ENCODE data around the gene PYDC2. TPM values are rescaled to one million over a fixed set of nuclear protein-coding genes. Genes with fewer than 3 reads are reported as not detected.
"Not testable (repeated sequence)": the region's sequence is repeated elsewhere in the genome, so short reads cannot be mapped to it uniquely, and the experiment has no call there.

PYDC2 gene
- total RNA-seq, 1 experiment from 2014 or later: not detected

GRCh38 chr3:191473661-191474198, 12.8 kb downstream of the PYDC2 start:
- DNase-seq (ENCODE audit: low spot score): no peak
- Mint-ChIP-seq H3K36me3 (no peaks in the 10 kb centered on the region), H3K27me3 (ENCODE audit: low read depth) (no peaks in the 10 kb centered on the region; the same call in 1 of the 2 replicates), H3K4me3 (no peak overlapping the region), H3K4me1 (peaks cover 15% of the 10 kb centered on the region), H3K9me3 (no peaks in the 10 kb centered on the region), H3K27ac (no peak overlapping the region)
- ChIA-PET CTCF (no interaction called here), POLR2A (no interaction called here)
- TF ChIP-seq NFATC4 (CRISPR knock-in tag; IDR thresholded peaks at IDR 0.05) (no peak), TCF7 (CRISPR knock-in tag; IDR thresholded peaks at IDR 0.05; ENCODE audit: low read depth) (no peak), ZNF219 (CRISPR knock-in tag; IDR thresholded peaks at IDR 0.05; ENCODE audit: borderline replicate concordance) (no peak), CREM (CRISPR knock-in tag; IDR thresholded peaks at IDR 0.05) (no peak), KAT7 (CRISPR knock-in tag; IDR thresholded peaks at IDR 0.05; ENCODE audit: borderline replicate concordance) (no peak), CDX4 (CRISPR knock-in tag; IDR thresholded peaks at IDR 0.05; ENCODE audit: borderline replicate concordance) (no peak), IRF1 (CRISPR knock-in tag; IDR thresholded peaks at IDR 0.05) (no peak), JAZF1 (CRISPR knock-in tag; IDR thresholded peaks at IDR 0.05) (no peak), FOXJ3 (CRISPR knock-in tag; IDR thresholded peaks at IDR 0.05; ENCODE audit: borderline replicate concordance) (no peak), ZNF317 (CRISPR knock-in tag; IDR thresholded peaks at IDR 0.05; ENCODE audit: borderline replicate concordance, low read depth) (no peak), HMGA2 (CRISPR knock-in tag; IDR thresholded peaks at IDR 0.05) (no peak), RORB (CRISPR knock-in tag; IDR thresholded peaks at IDR 0.05) (no peak), ZBTB21 (CRISPR knock-in tag; IDR thresholded peaks at IDR 0.05; ENCODE audit: borderline replicate concordance) (no peak), JUN (CRISPR knock-in tag; IDR thresholded peaks at IDR 0.05) (no peak), ZMAT4 (CRISPR knock-in tag; IDR thresholded peaks at IDR 0.05) (no peak), MYBL2 (CRISPR knock-in tag; IDR thresholded peaks at IDR 0.05) (no peak)
- ATAC-seq: no peak

GRCh38 chr3:191476066-191476772, 15.3 kb downstream of the PYDC2 start:
- no peak overlapping the region for H3K4me3 Mint-ChIP-seq

GRCh38 chr3:191483994-191484393, 23.0 kb downstream of the PYDC2 start:
- H3K4me3 Mint-ChIP-seq; POLR2A ChIA-PET; H3K27me3 Mint-ChIP-seq (ENCODE audit: low read depth); ATAC-seq; DNase-seq (ENCODE audit: low spot score); H3K27ac Mint-ChIP-seq; CTCF ChIA-PET; H3K4me1 Mint-ChIP-seq: not testable (repeated sequence)
- H3K9me3 Mint-ChIP-seq: peaks cover 30% of the 10 kb centered on the region
- peaks cover 19% of the 10 kb centered on the region for H3K36me3 Mint-ChIP-seq

More at GRCh38 chr3:191476066-191476772, 15.3 kb downstream of the PYDC2 start:
- Mint-ChIP-seq H3K4me1 (peaks cover 7% of the 10 kb centered on the region), H3K9me3 (peaks cover 2% of the 10 kb centered on the region; the same call in 1 of the 2 replicates), H3K27ac (no peak overlapping the region; the same call in 1 of the 2 replicates), H3K36me3 (no peaks in the 10 kb centered on the region), H3K27me3 (ENCODE audit: low read depth) (no peaks in the 10 kb centered on the region)
- CTCF ChIA-PET: no interaction called here
- TF ChIP-seq ELF4 (CRISPR knock-in tag; IDR thresholded peaks at IDR 0.05; ENCODE audit: low read depth) (no peak), SP1 (CRISPR knock-in tag; conservative IDR thresholded peaks at IDR 0.05) (no peak), ERG (CRISPR knock-in tag; IDR thresholded peaks at IDR 0.05) (no peak), CREB1 (CRISPR knock-in tag; IDR thresholded peaks at IDR 0.05) (no peak), ZBTB43 (CRISPR knock-in tag; IDR thresholded peaks at IDR 0.05) (no peak), TP53 (CRISPR knock-in tag; IDR thresholded peaks at IDR 0.05) (no peak)
- ATAC-seq: no peak
- no peak for DNase-seq (ENCODE audit: low spot score)
- POLR2A ChIA-PET: no interaction called here
